A172 (cell line): Measurements from ENCODE around the gene DQX1. TPM values are rescaled to one million over a fixed set of nuclear protein-coding genes. Genes with fewer than 3 reads are reported as not detected.

Experiments
- DNase-seq: peaks from one replicate; pipeline ENCODE4 v3.0.0-alpha.2; 2015; ENCODE audit warnings: low spot score
- total RNA-seq: library from RNA; depleted of rRNA; stranded (reverse); fragments of >200 nt; shearing (Covaris generic); gene quantifications from 2 replicates; pipeline ENCODE4 v1.2.3, GENCODE V29; 2014

The DQX1 gene
- total RNA-seq, 1 experiment from 2014 or later: not detected

- DNase-seq: no peak
Observed at GRCh38 chr2:74511104-74511989, 14.7 kb downstream of the DQX1 start.

- DNase-seq: no peak
Observed at GRCh38 chr2:74510272-74510671, 15.8 kb downstream of the DQX1 start.

GRCh38 chr2:74507926-74508520 is 18.0 kb downstream of the DQX1 start:
- peak; percentile 44 for DNase-seq

- DNase-seq: peak; percentile 98
Observed at GRCh38 chr2:74507145-74507925, 18.7 kb downstream of the DQX1 start, which contains the start of gene PCGF1. TSS of gene PCGF1 (minus strand) at chr2:74507695. CDS start at chr2:74507668, 27 bp downstream.

GRCh38 chr2:74505448-74506246 is 20.4 kb downstream of the DQX1 start:
- no peak for DNase-seq

- no peak for DNase-seq
Observed at GRCh38 chr2:74504591-74504990, 21.4 kb downstream of the DQX1 start.

- no peak for DNase-seq
Observed at GRCh38 chr2:74503506-74504475, 22.2 kb downstream of the DQX1 start.

- peak; percentile 42 for DNase-seq
Observed at GRCh38 chr2:74502720-74503505, 23.1 kb downstream of the DQX1 start.

- no peak for DNase-seq
Observed at GRCh38 chr2:74502147-74502719, 23.8 kb downstream of the DQX1 start.

GRCh38 chr2:74501335-74502071 is 24.5 kb downstream of the DQX1 start:
- DNase-seq: no peak

- DNase-seq: no peak
Observed at GRCh38 chr2:74500578-74500946, 25.5 kb downstream of the DQX1 start.

GRCh38 chr2:74499940-74500577 is 26.0 kb downstream of the DQX1 start:
- no peak for DNase-seq

GRCh38 chr2:74499267-74499939 is 26.6 kb downstream of the DQX1 start, which contains the start of gene LBX2:
TSS of gene LBX2 (minus strand) at chr2:74499603. CDS start at chr2:74499537, 66 bp downstream.
- DNase-seq: no peak

GRCh38 chr2:74498500-74499266 is 27.3 kb downstream of the DQX1 start:
- DNase-seq: no peak

GRCh38 chr2:74497777-74498499 is 28.1 kb downstream of the DQX1 start:
- DNase-seq: no peak
